ENCODE results near the gene GRIN1. TPM values are rescaled to one million over a fixed set of nuclear protein-coding genes. Genes with fewer than 3 reads are reported as not detected.

GRIN1 gene
- total RNA-seq, 4 donors from 2014 or later = 0.11 to 0.50 (median 0.19) TPM; not detected in 1

- H3K36me3 ChIP-seq = no peaks in the 10 kb centered on the region
These were observed 22.9 kb downstream of the GRIN1 start for GRCh38 chr9:137161558-137162486.

GRCh38 chr9:137162505-137163364, 23.8 kb downstream of the GRIN1 start:
- H3K4me1 ChIP-seq = peaks cover 21 to 40% (median 32%) of the 10 kb centered on the region in 4 donors
- DNase-seq (ENCODE audit: extremely low spot score) = no peak
- TF ChIP-seq CTCF (IDR thresholded peaks at IDR 0.05) = peak in 1 of 3 experiments; percentile 16
- TF ChIP-seq POLR2A (IDR thresholded peaks at IDR 0.05; ENCODE audit: low read depth) = no peak
- TF ChIP-seq POLR2AphosphoS5 (IDR thresholded peaks at IDR 0.05) = no peak
- no peak for TF ChIP-seq EP300 (IDR thresholded peaks at IDR 0.05)
- H3K36me3 ChIP-seq = no peaks in the 10 kb centered on the region
- WGBS = no CpG with 5 or more reads among the region's 74 CpGs
- peaks cover 0 to 100% (median 95%) of the 10 kb centered on the region in 4 donors for H3K27me3 ChIP-seq
- no peak overlapping the region for H3K27ac ChIP-seq (replicated peaks in 1 of 4)
- no peaks in the 10 kb centered on the region for H3K9me3 ChIP-seq
- intact Hi-C loops (cut with DNase I) = no loop called here
- peak overlapping the region; percentile 28 to 38 (median 30) for H3K4me3 ChIP-seq

More at GRCh38 chr9:137161558-137162486, 22.9 kb downstream of the GRIN1 start:
- no peak for TF ChIP-seq POLR2A (IDR thresholded peaks at IDR 0.05; ENCODE audit: low read depth)
- Histone ChIP-seq H3K27ac (replicated peaks in 1 of 4) (no peak overlapping the region), H3K27me3 (peaks cover 0 to 100% (median 95%) of the 10 kb centered on the region in 4 donors), H3K4me3 (no peak overlapping the region), H3K4me1 (peaks cover 16 to 38% (median 29%) of the 10 kb centered on the region in 4 donors), H3K9me3 (no peaks in the 10 kb centered on the region)
- WGBS = 9% methylated on average over 7 of the region's 71 CpGs
- DNase-seq (ENCODE audit: extremely low spot score) = no peak
- intact Hi-C loops (cut with DNase I) = no loop called here

- peaks cover 0 to 100% (median 95%) of the 10 kb centered on the region in 4 donors for H3K27me3 ChIP-seq
- intact Hi-C loops (cut with DNase I) = no loop called here
- peaks cover 27 to 46% (median 38%) of the 10 kb centered on the region in 4 donors for H3K4me1 ChIP-seq
- H3K4me3 ChIP-seq = peak overlapping the region; percentile 28 to 38 (median 30)
- WGBS = 27% methylated on average over 13 of the region's 26 CpGs
- no peak overlapping the region for H3K27ac ChIP-seq (replicated peaks in 1 of 4)
- TF ChIP-seq POLR2A (IDR thresholded peaks at IDR 0.05; ENCODE audit: low read depth) (no peak), EP300 (IDR thresholded peaks at IDR 0.05) (no peak), POLR2AphosphoS5 (IDR thresholded peaks at IDR 0.05) (no peak), CTCF (IDR thresholded peaks at IDR 0.05) (no peak)
- no peak for DNase-seq (ENCODE audit: extremely low spot score)
- H3K9me3 ChIP-seq = no peaks in the 10 kb centered on the region
- H3K36me3 ChIP-seq = no peaks in the 10 kb centered on the region
These were observed 24.4 kb downstream of the GRIN1 start for GRCh38 chr9:137163365-137163715.

- H3K4me3 ChIP-seq = peak overlapping the region in 1 of 4 donors; percentile 28
- H3K27ac ChIP-seq (replicated peaks in 1 of 4) = no peak overlapping the region
- no CpG with 5 or more reads among the region's 22 CpGs for WGBS
- peaks cover 32 to 51% (median 42%) of the 10 kb centered on the region in 4 donors for H3K4me1 ChIP-seq
- H3K9me3 ChIP-seq = no peaks in the 10 kb centered on the region
- TF ChIP-seq CTCF (IDR thresholded peaks at IDR 0.05) = no peak
- intact Hi-C loops (cut with DNase I) = no loop called here
- peaks cover 0 to 100% (median 96%) of the 10 kb centered on the region in 4 donors for H3K27me3 ChIP-seq
- no peak for DNase-seq (ENCODE audit: extremely low spot score)
- no peaks in the 10 kb centered on the region for H3K36me3 ChIP-seq
These were observed 24.9 kb downstream of the GRIN1 start for GRCh38 chr9:137163805-137164204.

Measured in esophagus muscularis mucosa (tissue), 4 donors.